GM10847 (cell line): Measurements from ENCODE around the gene CEP95.

Experiments
- POLR2A ChIP-seq: IDR thresholded peaks from 2 replicates; pipeline ENCODE4 v1.6.1; 2011; ENCODE audit not compliant: insufficient read length; ENCODE audit errors: extremely low read depth

Gene CEP95

GRCh38 chr17:64491994-64492393 lies 14.8 kb upstream of the CEP95 start:
- TF ChIP-seq POLR2A: no peak

- no peak for TF ChIP-seq POLR2A
These were observed 14.2 kb upstream of the CEP95 start for GRCh38 chr17:64492481-64493109.

GRCh38 chr17:64494121-64494520 lies 12.7 kb upstream of the CEP95 start:
- no peak for TF ChIP-seq POLR2A

- TF ChIP-seq POLR2A: no peak
These were observed 10.4 kb upstream of the CEP95 start for GRCh38 chr17:64496348-64496785.

- peak; percentile 89 for TF ChIP-seq POLR2A
These were observed 9.8 kb upstream of the CEP95 start, which contains the start of gene POLG2 for GRCh38 chr17:64496786-64497564. TSS of gene POLG2 (minus strand) at chr17:64497054. CDS start at chr17:64496968, 86 bp downstream.

- no peak for TF ChIP-seq POLR2A
These were observed 9.2 kb upstream of the CEP95 start for GRCh38 chr17:64497565-64498035.

- no peak for TF ChIP-seq POLR2A
These were observed 8.2 kb upstream of the CEP95 start for GRCh38 chr17:64498308-64499203.

GRCh38 chr17:64499805-64500486 lies 6.8 kb upstream of the CEP95 start:
- TF ChIP-seq POLR2A: no peak

GRCh38 chr17:64500487-64500859 lies 6.3 kb upstream of the CEP95 start:
- no peak for TF ChIP-seq POLR2A

- TF ChIP-seq POLR2A: no peak
These were observed 5.7 kb upstream of the CEP95 start for GRCh38 chr17:64500862-64501765.

GRCh38 chr17:64502021-64502420 lies 4.8 kb upstream of the CEP95 start:
- no peak for TF ChIP-seq POLR2A

GRCh38 chr17:64502809-64503208 lies 4.0 kb upstream of the CEP95 start:
- no peak for TF ChIP-seq POLR2A

- no peak for TF ChIP-seq POLR2A
These were observed 3.4 kb upstream of the CEP95 start for GRCh38 chr17:64503341-64503740.
